Measurements from ENCODE around the gene LRRC8C. TPM values are rescaled to one million over a fixed set of nuclear protein-coding genes. Genes with fewer than 3 reads are reported as not detected.

Gene LRRC8C
- total RNA-seq, 1 donor from 2014 or later = 5.5 TPM

DNA sequence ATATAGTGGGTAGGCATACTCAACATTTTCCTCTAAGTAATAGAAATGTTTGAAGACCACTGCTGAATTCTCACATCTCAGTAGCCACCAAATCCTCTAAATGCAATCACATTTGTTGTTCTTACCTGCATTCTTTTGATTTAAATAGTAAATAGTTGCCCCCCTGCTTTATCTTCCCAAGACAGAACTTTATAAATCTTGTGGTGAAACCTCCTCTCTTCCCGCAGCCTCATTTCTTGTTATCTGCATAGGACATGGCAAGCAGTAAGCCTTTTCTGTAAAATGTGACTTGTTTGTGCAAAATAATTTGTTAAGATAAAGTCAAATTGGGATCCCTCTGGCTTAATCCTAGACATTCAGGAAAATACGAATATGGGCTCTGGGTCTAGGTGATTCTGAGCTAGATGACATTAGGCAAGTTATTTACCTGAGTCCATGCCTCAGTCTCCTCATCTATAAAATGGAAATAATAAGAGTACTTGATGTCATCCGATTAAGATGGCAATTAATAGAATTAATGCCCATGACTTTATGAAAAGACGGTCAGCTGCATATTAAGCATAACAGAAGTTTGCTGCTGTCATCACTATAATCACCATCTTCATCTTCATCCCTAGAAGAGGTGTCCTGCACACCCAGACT, 77.7 kb downstream of the LRRC8C start:
- Histone ChIP-seq H3K9me3 (ENCODE audit: low read depth) (no peaks in the 10 kb centered on the region), H3K9ac (no peak overlapping the region), H2AFZ (replicated peaks) (no peak overlapping the region), H3K4me3 (no peak overlapping the region), H3K36me3 (no peaks in the 10 kb centered on the region), H3K27me3 (no peaks in the 10 kb centered on the region), H3K4me2 (no peak overlapping the region), H4K20me1 (ENCODE audit: low read depth) (no peaks in the 10 kb centered on the region), H3K27ac (no peak overlapping the region), H3F3A (ENCODE audit: low read depth) (no peaks in the 10 kb centered on the region), H3K4me1 (peaks cover 16% of the 10 kb centered on the region), H3K79me2 (ENCODE audit: low read depth) (no peaks in the 10 kb centered on the region)
- peaks cover 16% of the 10 kb centered on the region for H3K36me3 Mint-ChIP-seq
- no peaks in the 10 kb centered on the region for H3K27me3 Mint-ChIP-seq (ENCODE audit: insufficient read depth, low read depth)
- H3K9me3 Mint-ChIP-seq = no peaks in the 10 kb centered on the region
- H3K4me1 Mint-ChIP-seq = peaks cover 26% of the 10 kb centered on the region
- H3K4me3 Mint-ChIP-seq = no peak overlapping the region
- TF ChIP-seq, protein P1, sequence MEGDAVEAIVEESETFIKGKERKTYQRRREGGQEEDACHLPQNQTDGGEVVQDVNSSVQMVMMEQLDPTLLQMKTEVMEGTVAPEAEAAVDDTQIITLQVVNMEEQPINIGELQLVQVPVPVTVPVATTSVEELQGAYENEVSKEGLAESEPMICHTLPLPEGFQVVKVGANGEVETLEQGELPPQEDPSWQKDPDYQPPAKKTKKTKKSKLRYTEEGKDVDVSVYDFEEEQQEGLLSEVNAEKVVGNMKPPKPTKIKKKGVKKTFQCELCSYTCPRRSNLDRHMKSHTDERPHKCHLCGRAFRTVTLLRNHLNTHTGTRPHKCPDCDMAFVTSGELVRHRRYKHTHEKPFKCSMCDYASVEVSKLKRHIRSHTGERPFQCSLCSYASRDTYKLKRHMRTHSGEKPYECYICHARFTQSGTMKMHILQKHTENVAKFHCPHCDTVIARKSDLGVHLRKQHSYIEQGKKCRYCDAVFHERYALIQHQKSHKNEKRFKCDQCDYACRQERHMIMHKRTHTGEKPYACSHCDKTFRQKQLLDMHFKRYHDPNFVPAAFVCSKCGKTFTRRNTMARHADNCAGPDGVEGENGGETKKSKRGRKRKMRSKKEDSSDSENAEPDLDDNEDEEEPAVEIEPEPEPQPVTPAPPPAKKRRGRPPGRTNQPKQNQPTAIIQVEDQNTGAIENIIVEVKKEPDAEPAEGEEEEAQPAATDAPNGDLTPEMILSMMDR (IDR thresholded peaks at IDR 0.05) = no peak
- TF ChIP-seq EZH2 (IDR thresholded peaks at IDR 0.05) (no peak), EZH2phosphoT487 (IDR thresholded peaks at IDR 0.05) (no peak)
- H3K27ac Mint-ChIP-seq = no peak overlapping the region
- no peak for DNase-seq (ENCODE audit: low spot score)

DNA sequence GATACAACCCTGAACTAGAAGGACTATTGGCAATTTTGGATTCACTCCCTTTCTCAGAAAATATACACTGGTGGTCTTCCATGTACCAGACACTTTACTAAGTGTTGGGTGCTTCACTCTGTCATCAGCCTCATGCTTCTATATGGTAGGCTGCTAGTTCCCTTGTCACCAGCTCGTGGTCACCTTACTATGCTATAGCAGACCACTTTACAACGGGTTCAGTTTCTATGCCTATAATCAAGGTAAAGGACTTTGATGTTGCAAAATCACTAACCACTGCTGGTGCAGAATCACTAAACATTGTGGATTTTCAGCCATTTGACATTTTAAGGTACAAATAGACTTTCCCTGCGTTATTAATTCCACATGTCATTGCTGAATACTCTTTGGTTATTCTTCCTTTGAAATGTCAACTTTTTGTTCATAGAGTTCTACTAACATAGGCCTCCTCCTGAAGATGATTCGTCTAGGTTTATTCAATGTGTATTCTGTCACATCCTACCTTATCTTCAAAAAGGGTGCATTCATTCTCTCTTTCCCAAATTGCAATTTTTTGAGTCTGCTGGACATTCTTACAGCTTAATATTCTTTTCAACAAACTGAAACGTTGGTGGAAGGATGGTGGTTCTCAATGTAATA, 78.3 kb downstream of the LRRC8C start:
- no peaks in the 10 kb centered on the region for H3F3A ChIP-seq (ENCODE audit: low read depth)
- H3K4me1 Mint-ChIP-seq = peaks cover 26% of the 10 kb centered on the region
- no peaks in the 10 kb centered on the region for H3K9me3 Mint-ChIP-seq
- no peak overlapping the region for H2AFZ ChIP-seq (replicated peaks)
- H3K4me2 ChIP-seq = no peak overlapping the region
- no peaks in the 10 kb centered on the region for H4K20me1 ChIP-seq (ENCODE audit: low read depth)
- H3K36me3 ChIP-seq = no peaks in the 10 kb centered on the region
- TF ChIP-seq EZH2 (IDR thresholded peaks at IDR 0.05) = no peak
- TF ChIP-seq, protein P1 (IDR thresholded peaks at IDR 0.05) = no peak
- TF ChIP-seq EZH2phosphoT487 (IDR thresholded peaks at IDR 0.05) = no peak
- H3K4me1 ChIP-seq = peaks cover 16% of the 10 kb centered on the region
- H3K27ac Mint-ChIP-seq = no peak overlapping the region
- H3K36me3 Mint-ChIP-seq = peaks cover 16% of the 10 kb centered on the region
- no peak overlapping the region for H3K4me3 ChIP-seq
- H3K27ac ChIP-seq = no peak overlapping the region
- no peaks in the 10 kb centered on the region for H3K79me2 ChIP-seq (ENCODE audit: low read depth)
- no peaks in the 10 kb centered on the region for H3K27me3 ChIP-seq
- no peaks in the 10 kb centered on the region for H3K9me3 ChIP-seq (ENCODE audit: low read depth)
- H3K4me3 Mint-ChIP-seq = no peak overlapping the region
- no peak for DNase-seq (ENCODE audit: low spot score)
- H3K27me3 Mint-ChIP-seq (ENCODE audit: insufficient read depth, low read depth) = no peaks in the 10 kb centered on the region
- H3K9ac ChIP-seq = no peak overlapping the region

DNA sequence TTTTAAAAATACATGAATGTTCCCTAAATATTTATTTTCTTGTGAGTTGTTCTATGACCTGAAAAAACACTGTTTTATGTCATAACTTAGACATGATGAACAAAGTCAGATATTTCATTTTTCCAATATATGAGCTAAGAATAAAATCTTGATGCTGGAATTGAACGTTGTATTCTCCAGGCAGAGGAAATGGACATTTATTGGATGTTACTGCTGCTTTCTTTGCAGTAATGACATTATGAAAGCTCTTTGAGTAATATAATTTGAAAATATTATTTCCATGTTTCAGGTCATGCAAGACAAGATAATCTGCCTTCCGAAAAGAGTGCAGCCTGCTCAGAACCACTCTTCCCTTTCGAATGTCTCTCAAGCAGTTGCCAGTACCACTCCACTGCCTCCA, 79.5 kb downstream of the LRRC8C start:
- H3K4me2 ChIP-seq = no peak overlapping the region
- H3K4me3 Mint-ChIP-seq = no peak overlapping the region
- H3K9me3 Mint-ChIP-seq = no peaks in the 10 kb centered on the region
- no peak overlapping the region for H3K9ac ChIP-seq
- TF ChIP-seq EZH2 (IDR thresholded peaks at IDR 0.05) (no peak), EZH2phosphoT487 (IDR thresholded peaks at IDR 0.05) (no peak)
- TF ChIP-seq, protein P1 (IDR thresholded peaks at IDR 0.05) = no peak
- no peaks in the 10 kb centered on the region for H3F3A ChIP-seq (ENCODE audit: low read depth)
- no peaks in the 10 kb centered on the region for H3K27me3 ChIP-seq
- no peaks in the 10 kb centered on the region for H3K36me3 ChIP-seq
- no peaks in the 10 kb centered on the region for H4K20me1 ChIP-seq (ENCODE audit: low read depth)
- peaks cover 17% of the 10 kb centered on the region for H3K4me1 ChIP-seq
- H2AFZ ChIP-seq (replicated peaks) = no peak overlapping the region
- H3K4me3 ChIP-seq = no peak overlapping the region
- H3K27ac Mint-ChIP-seq = no peak overlapping the region
- H3K27ac ChIP-seq = no peak overlapping the region
- DNase-seq (ENCODE audit: low spot score) = no peak
- H3K9me3 ChIP-seq (ENCODE audit: low read depth) = no peaks in the 10 kb centered on the region
- no peaks in the 10 kb centered on the region for H3K27me3 Mint-ChIP-seq (ENCODE audit: insufficient read depth, low read depth)
- H3K36me3 Mint-ChIP-seq = peaks cover 16% of the 10 kb centered on the region
- H3K4me1 Mint-ChIP-seq = peaks cover 25% of the 10 kb centered on the region
- H3K79me2 ChIP-seq (ENCODE audit: low read depth) = no peaks in the 10 kb centered on the region
